ENCODE data around the gene NRXN2.

Gene NRXN2

DNA sequence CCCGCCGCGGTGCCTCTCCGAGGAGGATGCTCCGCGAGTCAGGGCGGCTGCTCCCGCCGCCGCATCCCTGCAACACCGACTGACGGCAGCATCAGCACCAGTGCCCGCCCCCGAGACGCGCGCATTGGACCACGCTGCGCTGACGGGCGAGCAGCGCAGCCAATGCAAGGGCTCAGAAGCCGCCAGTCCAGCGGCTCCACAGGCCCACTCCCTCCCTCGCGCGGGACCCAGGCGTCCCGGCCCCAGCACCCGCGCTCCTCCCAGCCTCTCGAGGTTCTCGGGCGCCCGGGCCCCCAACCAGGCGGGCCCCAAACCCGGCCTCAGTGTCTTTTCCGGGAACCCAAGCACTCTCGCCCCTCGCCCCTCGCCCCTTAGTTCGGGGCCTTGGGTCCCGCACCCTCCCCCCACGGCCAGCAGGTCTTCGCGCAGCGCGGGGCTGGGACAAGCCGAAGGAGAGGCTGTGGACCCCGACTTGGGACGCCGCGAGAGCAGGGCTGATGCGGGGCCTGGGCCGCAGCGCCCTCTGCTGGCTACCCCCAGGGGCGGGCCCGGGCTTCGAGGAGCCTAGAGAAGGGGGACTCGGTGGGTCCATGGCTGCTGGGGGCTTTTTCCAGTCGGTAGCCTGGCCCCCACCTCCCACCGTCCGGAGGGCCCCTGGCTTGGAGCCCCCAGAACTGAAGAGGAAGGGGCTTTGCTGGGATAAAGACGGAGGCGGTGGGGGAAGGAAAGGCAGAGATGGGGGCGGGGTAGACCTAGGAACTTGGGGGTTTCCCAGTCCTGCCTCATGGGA is at the start of gene NRXN2:
Gene NRXN2 (minus strand): TSS at position 81 of the 790 bp plus-strand sequence. CDS start 9,498 bp downstream, outside the sequence.
- Histone ChIP-seq H3K79me2 (ENCODE audit: low read length) (no peaks in the 10 kb centered on the region), H3K9ac (ENCODE audit: low read length) (peak within 1 kb of the TSS; percentile 52; the same call in 1 of the 2 replicates), H3F3A (ENCODE audit: insufficient read depth, low read length) (no peaks in the 10 kb centered on the region), H3K9me2 (replicated peaks; ENCODE audit: insufficient read depth, low read length) (no peaks in the 10 kb centered on the region), H2AFZ (ENCODE audit: low read length) (peak within 1 kb of the TSS; percentile 99), H3K4me2 (ENCODE audit: low read depth, low read length) (peak within 1 kb of the TSS; percentile 97), H3K27me3 (replicated peaks; ENCODE audit: insufficient read depth, low read length) (peaks cover 89% of the 10 kb centered on the region), H3K9me3 (replicated peaks; ENCODE audit: insufficient read depth, low read length) (no peaks in the 10 kb centered on the region), H3K27ac (ENCODE audit: low read length) (no peak within 1 kb of the TSS), H4K20me1 (ENCODE audit: insufficient read depth, low read length) (no peaks in the 10 kb centered on the region), H3K4me3 (ENCODE audit: low read length) (peak within 1 kb of the TSS; percentile 66), H3K36me3 (replicated peaks; ENCODE audit: insufficient read depth, low read length) (no peaks in the 10 kb centered on the region), H3K4me1 (ENCODE audit: low read length) (no peaks in the 10 kb centered on the region)
- TF ChIP-seq, protein P1, sequence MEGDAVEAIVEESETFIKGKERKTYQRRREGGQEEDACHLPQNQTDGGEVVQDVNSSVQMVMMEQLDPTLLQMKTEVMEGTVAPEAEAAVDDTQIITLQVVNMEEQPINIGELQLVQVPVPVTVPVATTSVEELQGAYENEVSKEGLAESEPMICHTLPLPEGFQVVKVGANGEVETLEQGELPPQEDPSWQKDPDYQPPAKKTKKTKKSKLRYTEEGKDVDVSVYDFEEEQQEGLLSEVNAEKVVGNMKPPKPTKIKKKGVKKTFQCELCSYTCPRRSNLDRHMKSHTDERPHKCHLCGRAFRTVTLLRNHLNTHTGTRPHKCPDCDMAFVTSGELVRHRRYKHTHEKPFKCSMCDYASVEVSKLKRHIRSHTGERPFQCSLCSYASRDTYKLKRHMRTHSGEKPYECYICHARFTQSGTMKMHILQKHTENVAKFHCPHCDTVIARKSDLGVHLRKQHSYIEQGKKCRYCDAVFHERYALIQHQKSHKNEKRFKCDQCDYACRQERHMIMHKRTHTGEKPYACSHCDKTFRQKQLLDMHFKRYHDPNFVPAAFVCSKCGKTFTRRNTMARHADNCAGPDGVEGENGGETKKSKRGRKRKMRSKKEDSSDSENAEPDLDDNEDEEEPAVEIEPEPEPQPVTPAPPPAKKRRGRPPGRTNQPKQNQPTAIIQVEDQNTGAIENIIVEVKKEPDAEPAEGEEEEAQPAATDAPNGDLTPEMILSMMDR (IDR thresholded peaks at IDR 0.05; ENCODE audit: low read length): peak; percentile 96
- TF ChIP-seq EZH2phosphoT487 (IDR thresholded peaks at IDR 0.05; ENCODE audit: low read length): no peak
- peak; percentile 87 for DNase-seq

DNA sequence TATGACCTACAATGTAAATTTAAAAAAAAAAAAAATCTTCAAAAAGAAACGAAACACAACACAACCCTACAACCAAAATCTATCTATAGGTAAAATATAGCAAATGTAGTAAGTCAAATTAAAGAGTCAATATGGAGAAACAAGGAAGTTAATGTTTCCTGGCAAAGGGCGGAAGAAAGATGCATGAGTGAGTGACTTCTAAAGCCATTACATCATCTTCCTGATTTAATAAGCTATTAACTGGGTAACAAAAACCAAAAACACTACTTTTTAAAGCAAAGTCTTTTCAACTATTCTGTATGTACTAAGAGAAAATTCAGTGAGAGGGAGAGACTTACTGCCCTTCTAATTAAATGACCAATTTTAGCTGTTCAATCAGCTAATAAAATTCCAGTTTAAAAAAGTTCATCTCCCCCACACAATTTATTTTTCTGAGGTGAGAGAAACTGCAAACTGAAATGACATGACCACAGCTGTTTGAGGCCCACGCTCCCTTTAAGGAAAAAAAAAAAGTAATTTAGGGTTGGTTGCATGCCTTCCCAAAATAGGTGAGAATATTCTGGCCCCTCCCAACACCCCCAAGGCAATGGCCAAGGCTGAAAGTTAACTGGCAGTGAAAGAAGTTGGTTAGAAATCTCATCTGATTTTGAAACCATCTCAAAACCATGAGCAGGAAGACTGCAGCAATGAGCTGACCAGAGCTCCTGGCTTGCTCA is 49.5 kb upstream of the NRXN2 start:
- Histone ChIP-seq H3K27me3 (replicated peaks; ENCODE audit: insufficient read depth, low read length) (no peaks in the 10 kb centered on the region), H3K4me2 (ENCODE audit: low read depth, low read length) (no peak overlapping the region), H3K4me1 (ENCODE audit: low read length) (peaks cover 39% of the 10 kb centered on the region), H3K9ac (ENCODE audit: low read length) (no peak overlapping the region), H3K9me2 (replicated peaks; ENCODE audit: insufficient read depth, low read length) (no peaks in the 10 kb centered on the region), H3K9me3 (replicated peaks; ENCODE audit: insufficient read depth, low read length) (no peaks in the 10 kb centered on the region), H3K36me3 (replicated peaks; ENCODE audit: insufficient read depth, low read length) (peaks cover 62% of the 10 kb centered on the region), H3K4me3 (ENCODE audit: low read length) (no peak overlapping the region), H2AFZ (ENCODE audit: low read length) (no peak overlapping the region), H3K27ac (ENCODE audit: low read length) (peak overlapping the region; percentile 32; the same call in 1 of the 2 replicates), H3K79me2 (ENCODE audit: low read length) (peaks cover 98% of the 10 kb centered on the region), H4K20me1 (ENCODE audit: insufficient read depth, low read length) (peaks cover 63% of the 10 kb centered on the region), H3F3A (ENCODE audit: insufficient read depth, low read length) (peaks cover 28% of the 10 kb centered on the region)
- peak; percentile 18 for DNase-seq
- TF ChIP-seq, protein P1 (IDR thresholded peaks at IDR 0.05; ENCODE audit: low read length): no peak
- TF ChIP-seq EZH2 (optimal IDR thresholded peaks at IDR 0.05; ENCODE audit: low read depth, low read length): no peak
- TF ChIP-seq EZH2phosphoT487 (IDR thresholded peaks at IDR 0.05; ENCODE audit: low read length): no peak

DNA sequence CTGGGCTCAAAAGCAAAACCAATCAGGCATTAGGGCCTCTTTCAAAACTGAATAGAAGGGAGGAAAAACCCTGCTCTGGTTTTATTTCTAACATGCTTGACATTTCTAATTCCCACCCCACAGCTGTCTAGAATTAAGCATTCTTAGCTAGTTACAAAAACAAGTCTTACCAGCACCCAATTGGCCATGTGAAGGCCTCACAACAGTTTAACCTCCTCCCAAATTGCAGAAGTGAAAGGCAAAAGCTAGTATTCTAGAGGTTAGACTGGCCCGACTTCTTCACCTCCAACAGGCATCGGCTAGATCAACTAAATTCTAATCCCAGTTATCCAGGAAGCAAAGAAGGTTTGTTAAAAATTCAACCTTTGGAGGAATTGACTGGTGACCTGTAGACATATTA is 48.9 kb upstream of the NRXN2 start:
- Histone ChIP-seq H3K9me2 (replicated peaks; ENCODE audit: insufficient read depth, low read length) (no peaks in the 10 kb centered on the region), H3K9ac (ENCODE audit: low read length) (no peak overlapping the region), H4K20me1 (ENCODE audit: insufficient read depth, low read length) (peaks cover 62% of the 10 kb centered on the region), H3K79me2 (ENCODE audit: low read length) (peaks cover 98% of the 10 kb centered on the region), H3F3A (ENCODE audit: insufficient read depth, low read length) (peaks cover 28% of the 10 kb centered on the region), H3K9me3 (replicated peaks; ENCODE audit: insufficient read depth, low read length) (no peaks in the 10 kb centered on the region), H3K27ac (ENCODE audit: low read length) (no peak overlapping the region), H3K4me2 (ENCODE audit: low read depth, low read length) (no peak overlapping the region), H3K27me3 (replicated peaks; ENCODE audit: insufficient read depth, low read length) (no peaks in the 10 kb centered on the region), H3K4me1 (ENCODE audit: low read length) (peaks cover 39% of the 10 kb centered on the region), H3K4me3 (ENCODE audit: low read length) (no peak overlapping the region), H2AFZ (ENCODE audit: low read length) (no peak overlapping the region), H3K36me3 (replicated peaks; ENCODE audit: insufficient read depth, low read length) (peaks cover 68% of the 10 kb centered on the region)
- no peak for DNase-seq
- TF ChIP-seq EZH2phosphoT487 (IDR thresholded peaks at IDR 0.05; ENCODE audit: low read length): no peak
- TF ChIP-seq EZH2 (optimal IDR thresholded peaks at IDR 0.05; ENCODE audit: low read depth, low read length): no peak
- TF ChIP-seq, protein P1 (IDR thresholded peaks at IDR 0.05; ENCODE audit: low read length): no peak

Data from MM.1S (cell line).